PC-3 (cell line): ENCODE results near the gene ARL4A. TPM values are rescaled to one million over a fixed set of nuclear protein-coding genes. Genes with fewer than 3 reads are reported as not detected.

Experiments
- ATAC-seq: fragments of 200-7000 bp; cut with Tn5 transposase; 2 replicates; pipeline ENCODE4 v1.9.1; 2020; ENCODE audit warnings: mild to moderate bottlenecking, moderate library complexity
- BruUV-seq: library from RNA; stranded (reverse); fragments of 400-500 nt; replicated peaks from 2 replicates; lab custom pipeline; 2021; lab: Mats Ljungman, UMichigan
- CTCF ChIA-PET: fragments of 300-600 bp; sonication (Branson Sonifier 250); formaldehyde crosslinking; loops from one replicate; lab custom pipeline; 2022; ENCODE audit warnings: antibody characterized with exemption; lab: Charles Lee
- POLR2A ChIA-PET: fragments of 300-600 bp; sonication (Branson Sonifier 250); formaldehyde crosslinking; loops from one replicate; lab custom pipeline; 2022; ENCODE audit warnings: antibody characterized with exemption; ENCODE audit not compliant: unreplicated experiment; lab: Charles Lee
- DNase-seq: peaks from one replicate; pipeline ENCODE4 v3.0.0-alpha.2; 2015
- H2AFZ ChIP-seq: fragments of 300-600 bp; sonication (generic); 2 replicates; pipeline ENCODE4 v1.6.0; 2016; ENCODE audit warnings: antibody characterized with exemption, low read length
- H3F3A ChIP-seq: fragments of 300-600 bp; sonication (generic); one replicate; pipeline ENCODE4 v1.6.0; 2017; ENCODE audit warnings: antibody characterized with exemption, low read length, control low read depth, mild to moderate bottlenecking; ENCODE audit not compliant: unreplicated experiment
- H3K27ac ChIP-seq: fragments of 300-600 bp; sonication (generic); 2 replicates; pipeline ENCODE4 v1.5.1; 2016; ENCODE audit warnings: mild to moderate bottlenecking, low read length
- H3K27me3 ChIP-seq: fragments of 300-600 bp; sonication (generic); 2 replicates; pipeline ENCODE4 v1.6.1; 2016; ENCODE audit warnings: low read length, mixed read lengths
- H3K36me3 ChIP-seq: fragments of 300-600 bp; sonication (generic); 2 replicates; pipeline ENCODE4 v1.6.1; 2016; ENCODE audit warnings: low read depth, mixed run types, low read length, mixed read lengths
- H3K4me1 ChIP-seq: fragments of 300-600 bp; sonication (generic); 2 replicates; pipeline ENCODE4 v1.5.1; 2016; ENCODE audit warnings: low read length; ENCODE audit not compliant: insufficient read depth
- H3K4me2 ChIP-seq: fragments of 300-600 bp; sonication (generic); 2 replicates; pipeline ENCODE4 v1.6.0; 2016; ENCODE audit warnings: low read length
- H3K4me3 ChIP-seq: fragments of 300-600 bp; sonication (generic); 2 replicates; pipeline ENCODE4 v1.5.1; 2016; ENCODE audit warnings: mild to moderate bottlenecking, low read length, mixed read lengths
- H3K79me2 ChIP-seq: fragments of 300-600 bp; sonication (generic); 2 replicates; pipeline ENCODE4 v1.6.1; 2017; ENCODE audit warnings: low read length, mixed read lengths
- H3K9ac ChIP-seq: fragments of 300-600 bp; sonication (generic); 2 replicates; pipeline ENCODE4 v1.6.0; 2016; ENCODE audit warnings: mild to moderate bottlenecking, low read length
- H3K9me2 ChIP-seq: fragments of 300-600 bp; sonication (generic); replicated peaks from 2 replicates; pipeline ENCODE4 v1.6.1; 2016; ENCODE audit warnings: mixed run types, low read length, mixed read lengths
- H3K9me3 ChIP-seq: fragments of 300-600 bp; sonication (generic); 2 replicates; pipeline ENCODE4 v1.6.1; 2016; ENCODE audit warnings: low read length, mixed read lengths
- H4K20me1 ChIP-seq: fragments of 300-600 bp; sonication (generic); 2 replicates; pipeline ENCODE4 v1.6.1; 2016; ENCODE audit warnings: low read length, mixed read lengths
- CTCF ChIP-seq: fragments of 300-600 bp; sonication (generic); conservative IDR thresholded peaks from 2 replicates; pipeline ENCODE4 v1.5.1; 2017; ENCODE audit warnings: antibody characterized with exemption, low read depth, mild to moderate bottlenecking, low read length
- EZH2 ChIP-seq: fragments of 300-600 bp; sonication (generic); IDR thresholded peaks from one replicate; pipeline ENCODE4 v1.6.1; 2017; ENCODE audit warnings: antibody characterized with exemption, mild to moderate bottlenecking, low read length; ENCODE audit not compliant: unreplicated experiment
- EZH2phosphoT487 ChIP-seq: fragments of 300-600 bp; sonication (generic); IDR thresholded peaks from 2 replicates; pipeline ENCODE4 v1.6.1; 2018; ENCODE audit warnings: mild to moderate bottlenecking, antibody characterized with exemption, low read length, borderline replicate concordance
- intact Hi-C: fragments of 100-400 bp; cut with micrococcal nuclease; formaldehyde crosslinking; loops from 2 replicates; pipeline ENCODE4 v1.9.0; 2023
- total RNA-seq: library from RNA; depleted of rRNA; stranded (reverse); fragments of >200 nt; gene quantifications from 2 replicates; pipeline ENCODE4 v1.2.3, GENCODE V29; 2014

ARL4A gene
- total RNA-seq, 1 experiment from 2014 or later, result 23.7 TPM

GRCh38 chr7:12713625-12714378 lies 26.4 kb downstream of the ARL4A start:
- Histone ChIP-seq H3K27me3 (no peaks in the 10 kb centered on the region), H3K4me1 (peaks cover 73% of the 10 kb centered on the region), H3K9ac (no peak overlapping the region), H3K79me2 (no peaks in the 10 kb centered on the region), H3K4me2 (no peak overlapping the region), H2AFZ (no peak overlapping the region), H4K20me1 (no peaks in the 10 kb centered on the region), H3F3A (no peaks in the 10 kb centered on the region), H3K4me3 (no peak overlapping the region), H3K27ac (no peak overlapping the region; the same call in 1 of the 2 replicates), H3K36me3 (no peaks in the 10 kb centered on the region), H3K9me3 (no peaks in the 10 kb centered on the region), H3K9me2 (no peaks in the 10 kb centered on the region)
- ChIA-PET POLR2A (no interaction called here), CTCF (no interaction called here)
- BruUV-seq, result no TSS peak
- TF ChIP-seq EZH2, result no peak
- no peak for TF ChIP-seq CTCF
- TF ChIP-seq EZH2phosphoT487, result no peak
- no peak for DNase-seq
- intact Hi-C loops, result loop anchor here (2.0 kb wide), 2 partner anchors 55 to 113 kb away; no protein-coding TSS in a partner anchor
- no peak for ATAC-seq

DNA sequence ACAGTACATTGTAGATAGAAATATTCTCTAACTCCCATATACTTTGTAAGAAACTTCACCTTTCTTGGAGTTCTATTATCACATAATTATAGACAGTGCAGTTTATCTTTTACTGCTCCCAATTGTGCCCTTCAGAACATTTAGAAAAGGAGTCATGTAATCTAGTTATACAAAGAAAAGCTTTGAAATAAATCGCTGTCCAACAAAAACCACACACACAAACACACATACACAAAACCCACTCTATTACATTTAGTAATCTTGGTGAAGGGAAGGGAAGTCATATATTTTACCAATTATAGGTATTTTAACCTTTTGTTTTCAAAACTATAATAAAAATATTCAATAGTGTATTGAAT lies 26.9 kb downstream of the ARL4A start:
- CTCF ChIA-PET, result no interaction called here
- Histone ChIP-seq H3K9ac (no peak overlapping the region; the same call in 1 of the 2 replicates), H3K4me2 (no peak overlapping the region), H3K9me3 (no peaks in the 10 kb centered on the region), H3K4me3 (no peak overlapping the region), H3K79me2 (no peaks in the 10 kb centered on the region), H3F3A (no peaks in the 10 kb centered on the region), H4K20me1 (no peaks in the 10 kb centered on the region), H3K4me1 (peaks cover 75% of the 10 kb centered on the region), H2AFZ (no peak overlapping the region), H3K36me3 (no peaks in the 10 kb centered on the region), H3K27ac (no peak overlapping the region; the same call in 1 of the 2 replicates), H3K9me2 (no peaks in the 10 kb centered on the region), H3K27me3 (no peaks in the 10 kb centered on the region)
- DNase-seq (no peak), ATAC-seq (no peak)
- no peak for TF ChIP-seq EZH2phosphoT487
- TF ChIP-seq CTCF, result no peak
- TF ChIP-seq EZH2, result no peak
- intact Hi-C loops, result loop anchor here (2.0 kb wide), 2 partner anchors 54 to 112 kb away; no protein-coding TSS in a partner anchor
- POLR2A ChIA-PET, result no interaction called here
- BruUV-seq, result no TSS peak
